BJ (cell line): ENCODE data around the gene GPAM. TPM values are rescaled to one million over a fixed set of nuclear protein-coding genes. Genes with fewer than 3 reads are reported as not detected.

Experiments
- CTCF ChIA-PET: fragments of 350-600 bp; formaldehyde crosslinking; extraction: SDS; loops from one replicate; lab custom pipeline; 2021; ENCODE audit warnings: antibody characterized with exemption, inconsistent platforms; lab: Yijun Ruan, JAX
- POLR2A ChIA-PET: fragments of 300-600 bp; sonication (Branson Sonifier 250); formaldehyde crosslinking; extraction: SDS; loops from one replicate; lab custom pipeline; 2021; ENCODE audit warnings: antibody characterized with exemption; lab: Charles Lee
- DNase-seq: peaks from one replicate; pipeline ENCODE4 v3.0.0-alpha.2; 2011; ENCODE audit warnings: low read depth
- H3K27me3 ChIP-seq: 2 replicates; pipeline ENCODE4 v1.6.0; 2011; ENCODE audit warnings: low read length; ENCODE audit not compliant: control insufficient read depth, insufficient read depth
- H3K36me3 ChIP-seq: 2 replicates; pipeline ENCODE4 v1.5.1; 2011; ENCODE audit warnings: low read length; ENCODE audit not compliant: control insufficient read depth, insufficient read depth
- H3K4me3 ChIP-seq: 2 replicates; pipeline ENCODE4 v1.5.1; 2011; ENCODE audit warnings: low read depth, mild to moderate bottlenecking, control low read depth, low read length
- CTCF ChIP-seq: IDR thresholded peaks from 2 replicates; pipeline ENCODE4 v1.5.1; 2011; ENCODE audit warnings: low read depth, mild to moderate bottlenecking, control low read depth, inconsistent platforms, low read length, moderate library complexity; ENCODE audit not compliant: insufficient read depth
- polyA plus RNA-seq: library from polyadenylated mRNA; depleted of rRNA; stranded (reverse); fragments of >200 nt; gene quantifications from 2 replicates; pipeline ENCODE4 v1.2.3, GENCODE V29; 2011

Gene GPAM
- polyA plus RNA-seq, 1 experiment = 4.5 TPM

GRCh38 chr10:112216151-112216550 lies 32.6 kb upstream of the GPAM start:
- no peaks in the 10 kb centered on the region for H3K36me3 ChIP-seq
- CTCF ChIA-PET = no interaction called here
- DNase-seq = no peak

GRCh38 chr10:112215342-112215774 lies 31.8 kb upstream of the GPAM start:
- no peak for TF ChIP-seq CTCF
- Histone ChIP-seq H3K4me3 (no peak overlapping the region), H3K36me3 (no peaks in the 10 kb centered on the region), H3K27me3 (0 out of 2 replicates have a peak, but pooled peaks cover 2% of the 10 kb centered on the region)
- DNase-seq = no peak
- CTCF ChIA-PET = interaction anchor here (0.7 kb wide), 1 partner anchor 9 kb away, joined by 5 read pairs; no protein-coding TSS in a partner anchor
- POLR2A ChIA-PET = no interaction called here

More at GRCh38 chr10:112216151-112216550, 32.6 kb upstream of the GPAM start:
- Histone ChIP-seq H3K4me3 (no peak overlapping the region), H3K27me3 (0 out of 2 replicates have a peak, but pooled peaks cover 2% of the 10 kb centered on the region)
- POLR2A ChIA-PET = no interaction called here
- TF ChIP-seq CTCF = no peak

DNA sequence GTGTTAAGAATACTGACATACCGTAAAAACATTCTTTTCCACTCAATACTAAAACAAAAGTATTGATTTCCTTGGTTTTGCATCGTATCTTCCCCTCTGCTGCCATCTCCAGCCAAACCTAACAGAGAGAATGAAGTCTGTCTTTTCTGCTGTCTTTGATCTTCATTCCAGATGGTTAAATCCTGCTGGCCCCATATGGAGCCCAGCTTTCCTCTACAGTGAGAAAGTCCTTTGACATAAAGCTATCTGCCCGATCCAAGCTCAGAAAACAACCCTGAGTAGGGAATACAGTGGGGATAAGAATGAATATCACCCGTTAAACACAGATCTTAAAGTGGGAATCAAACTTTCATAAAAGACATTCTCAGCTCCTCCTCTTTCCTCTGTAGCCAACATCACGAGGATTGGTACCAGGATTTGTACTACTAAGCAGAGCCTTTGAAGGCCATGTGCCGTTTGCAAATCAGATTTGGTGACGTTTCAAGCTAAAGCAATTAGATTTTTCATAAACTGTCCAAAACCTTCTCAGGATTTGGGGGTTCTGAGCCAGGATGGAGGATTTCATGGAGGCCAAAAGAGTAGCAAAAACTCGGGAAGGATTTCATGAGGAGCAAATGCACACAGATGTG lies 30.8 kb upstream of the GPAM start:
- ChIA-PET POLR2A (no interaction called here), CTCF (no interaction called here)
- DNase-seq = no peak
- no peaks in the 10 kb centered on the region for H3K36me3 ChIP-seq
- 0 out of 2 replicates have a peak, but pooled peaks cover 2% of the 10 kb centered on the region for H3K27me3 ChIP-seq
- TF ChIP-seq CTCF = no peak
- no peak overlapping the region for H3K4me3 ChIP-seq

- no peak for DNase-seq
- CTCF ChIA-PET = no interaction called here
- H3K27me3 ChIP-seq = 0 out of 2 replicates have a peak, but pooled peaks cover 2% of the 10 kb centered on the region
- no peaks in the 10 kb centered on the region for H3K36me3 ChIP-seq
- POLR2A ChIA-PET = no interaction called here
- no peak overlapping the region for H3K4me3 ChIP-seq
- no peak for TF ChIP-seq CTCF
Observed at GRCh38 chr10:112213836-112214235, 30.3 kb upstream of the GPAM start.

GRCh38 chr10:112213098-112213823 lies 29.7 kb upstream of the GPAM start:
- no peak for DNase-seq
- Histone ChIP-seq H3K4me3 (no peak overlapping the region), H3K27me3 (0 out of 2 replicates have a peak, but pooled peaks cover 2% of the 10 kb centered on the region), H3K36me3 (no peaks in the 10 kb centered on the region)
- no peak for TF ChIP-seq CTCF
- ChIA-PET POLR2A (no interaction called here), CTCF (interaction anchor here (0.8 kb wide), 1 partner anchor 95 kb away, joined by 4 read pairs; no protein-coding TSS in a partner anchor)
